ENCODE measurements around the gene EMILIN1. TPM values are rescaled to one million over a fixed set of nuclear protein-coding genes. Genes with fewer than 3 reads are reported as not detected.
A peak's percentile ranks its signal among the peaks of the same experiment; 100 is the strongest.

EMILIN1 gene
- total and polyA plus RNA-seq, 2 donors (not counting 3 experiments of a cell fraction or from before 2014, with no cell fraction given), result 11.7 to 16.6 TPM

DNA sequence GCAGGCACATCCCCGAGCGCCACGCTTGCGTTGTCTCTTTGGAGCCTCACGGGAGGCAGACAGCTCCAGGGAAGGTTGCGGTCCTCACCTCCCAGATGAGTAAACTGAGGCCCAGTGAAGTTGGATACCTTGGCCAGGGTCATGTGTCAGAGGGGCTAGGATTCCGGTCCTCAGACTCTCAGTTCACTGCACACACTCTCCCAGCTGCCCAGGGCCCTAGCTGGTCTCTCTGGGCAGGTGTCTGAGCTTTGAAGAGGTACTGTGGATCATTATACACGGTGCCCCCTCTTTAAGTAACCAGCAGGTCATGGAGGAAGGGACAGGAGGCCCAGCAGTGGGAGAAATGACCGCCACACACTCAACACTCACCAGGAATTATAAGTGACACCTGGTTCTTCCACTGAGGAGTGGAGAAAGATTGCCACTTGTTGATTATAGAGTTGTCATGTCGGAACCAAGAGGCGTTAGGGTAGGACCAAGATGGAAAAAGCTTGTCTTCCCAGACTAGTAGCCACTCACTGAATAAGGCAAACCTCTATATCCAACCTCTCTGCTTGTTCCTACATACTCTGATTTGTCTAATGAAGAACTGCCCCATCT lies 45.1 kb upstream of the EMILIN1 start:
- FAIRE-seq, result peak; percentile 72

More for the DNA sequence above, 45.1 kb upstream of the EMILIN1 start:
- TF ChIP-seq GATA2 (IDR thresholded peaks at IDR 0.05; ENCODE audit: insufficient read depth, insufficient read length, low read depth, low read length) (no peak), JUN (IDR thresholded peaks at IDR 0.05; ENCODE audit: borderline replicate concordance, insufficient read depth, insufficient read length, low read depth) (no peak)
- TF ChIP-seq, protein P1, sequence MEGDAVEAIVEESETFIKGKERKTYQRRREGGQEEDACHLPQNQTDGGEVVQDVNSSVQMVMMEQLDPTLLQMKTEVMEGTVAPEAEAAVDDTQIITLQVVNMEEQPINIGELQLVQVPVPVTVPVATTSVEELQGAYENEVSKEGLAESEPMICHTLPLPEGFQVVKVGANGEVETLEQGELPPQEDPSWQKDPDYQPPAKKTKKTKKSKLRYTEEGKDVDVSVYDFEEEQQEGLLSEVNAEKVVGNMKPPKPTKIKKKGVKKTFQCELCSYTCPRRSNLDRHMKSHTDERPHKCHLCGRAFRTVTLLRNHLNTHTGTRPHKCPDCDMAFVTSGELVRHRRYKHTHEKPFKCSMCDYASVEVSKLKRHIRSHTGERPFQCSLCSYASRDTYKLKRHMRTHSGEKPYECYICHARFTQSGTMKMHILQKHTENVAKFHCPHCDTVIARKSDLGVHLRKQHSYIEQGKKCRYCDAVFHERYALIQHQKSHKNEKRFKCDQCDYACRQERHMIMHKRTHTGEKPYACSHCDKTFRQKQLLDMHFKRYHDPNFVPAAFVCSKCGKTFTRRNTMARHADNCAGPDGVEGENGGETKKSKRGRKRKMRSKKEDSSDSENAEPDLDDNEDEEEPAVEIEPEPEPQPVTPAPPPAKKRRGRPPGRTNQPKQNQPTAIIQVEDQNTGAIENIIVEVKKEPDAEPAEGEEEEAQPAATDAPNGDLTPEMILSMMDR (IDR thresholded peaks at IDR 0.05; ENCODE audit: extremely low read depth in 1 of 2, insufficient read depth in 1 of 2, low read depth in 1 of 2, low read length in 2 of 2), result no peak
- peak; percentile 36 for DNase-seq (ENCODE audit: low read depth, low spot score)
- intact Hi-C loops (cut with micrococcal nuclease) (loop anchor here (1.0 to 2.0 kb wide), 2 partner anchors 38 to 53 kb away; partner anchors contain the start of genes KHK and OST4), dilution Hi-C loops (cut with MboI; ENCODE audit: extremely low pct_ligation_motif_present, low sequenced_read_pairs) (no loop called here)
- H3K9me1 ChIP-seq (replicated peaks; ENCODE audit: control insufficient read depth, extremely low read depth, insufficient read depth, low read length), result no peaks in the 10 kb centered on the region
- no peaks in the 10 kb centered on the region for H3K27me3 ChIP-seq (ENCODE audit: control insufficient read depth in 2 of 2, insufficient read depth in 2 of 2, low read length in 2 of 2)
- no peaks in the 10 kb centered on the region for H3K9me3 ChIP-seq (replicated peaks; ENCODE audit: control insufficient read depth, insufficient read depth, low read length)
- H3K36me3 ChIP-seq (ENCODE audit: control insufficient read depth in 2 of 2, extremely low read depth in 1 of 2, insufficient read depth in 2 of 2, low read length in 2 of 2), result peaks cover 15 to 35% of the 10 kb centered on the region in 2 experiments
- H3K9ac ChIP-seq (replicated peaks; ENCODE audit: extremely low read depth, insufficient read depth, low read length), result peak overlapping the region; percentile 90
- ChIA-PET CTCF (interaction anchor here (0.5 to 7.0 kb wide), 7 partner anchors 15 to 72 kb away, joined by 3 to 30 read pairs (median 3); partner anchors contain the start of gene AGBL5), POLR2A (interaction anchor here (1.1 to 1.6 kb wide), 2 partner anchors 12 to 72 kb away, joined by 4 read pairs; no protein-coding TSS in a partner anchor)
- H3K27ac ChIP-seq (ENCODE audit: insufficient read depth, low read depth, low read length), result peak overlapping the region; percentile 58
- TSS peak; percentile 48 for BruUV-seq (replicated peaks)
- peak overlapping the region; percentile 58 for H3K4me2 ChIP-seq (ENCODE audit: insufficient read depth, low read length)
- H3K4me1 ChIP-seq (ENCODE audit: control insufficient read depth, extremely low read depth, insufficient read depth, low read length), result peaks cover 13% of the 10 kb centered on the region
- H3K4me3 ChIP-seq (replicated peaks in 1 of 3; ENCODE audit: insufficient read depth in 1 of 3, low read depth in 1 of 3, low read length in 3 of 3), result peak overlapping the region; percentile 76 to 91 (median 79)
- no peaks in the 10 kb centered on the region for H4K20me1 ChIP-seq (replicated peaks; ENCODE audit: control insufficient read depth, extremely low read depth, insufficient read depth, low read length)
- peaks cover 25% of the 10 kb centered on the region for H3K79me2 ChIP-seq (ENCODE audit: control insufficient read depth, insufficient read depth, low read length)
- H2AFZ ChIP-seq (ENCODE audit: low read depth, low read length), result peak overlapping the region; percentile 71

Measured in endothelial cell of umbilical vein (primary cell).